GM18907 (cell line): Measurements from ENCODE around the gene DUOX1.

Experiments
- ATAC-seq: cut with Tn5 transposase; IDR thresholded peaks from one replicate; pipeline ENCODE4 v1.9.1; 2021; ENCODE audit warnings: mild to moderate bottlenecking, moderate library complexity; ENCODE audit not compliant: unreplicated experiment

Gene DUOX1

DNA sequence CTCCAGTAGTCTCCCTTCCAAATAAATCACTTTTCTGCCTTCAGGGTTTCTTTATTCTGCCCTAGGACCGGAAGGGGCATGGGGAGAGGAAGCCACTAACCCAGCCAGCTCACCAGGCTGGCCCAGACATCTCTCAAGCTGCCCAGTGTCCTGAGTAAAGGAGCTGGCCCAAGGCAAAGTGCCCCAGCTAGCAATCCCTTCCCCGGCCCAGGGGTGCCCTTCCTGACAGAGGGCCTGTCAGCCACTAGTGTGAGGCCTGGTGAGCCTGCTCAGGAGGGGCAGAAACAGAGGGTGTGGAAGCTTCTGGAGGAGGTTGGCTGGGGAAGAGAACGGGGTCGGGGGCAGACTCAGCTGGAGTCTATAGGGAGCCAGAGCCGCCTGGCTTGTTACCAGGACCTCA is 35.7 kb downstream of the DUOX1 start:
- ATAC-seq, result no peak

DNA sequence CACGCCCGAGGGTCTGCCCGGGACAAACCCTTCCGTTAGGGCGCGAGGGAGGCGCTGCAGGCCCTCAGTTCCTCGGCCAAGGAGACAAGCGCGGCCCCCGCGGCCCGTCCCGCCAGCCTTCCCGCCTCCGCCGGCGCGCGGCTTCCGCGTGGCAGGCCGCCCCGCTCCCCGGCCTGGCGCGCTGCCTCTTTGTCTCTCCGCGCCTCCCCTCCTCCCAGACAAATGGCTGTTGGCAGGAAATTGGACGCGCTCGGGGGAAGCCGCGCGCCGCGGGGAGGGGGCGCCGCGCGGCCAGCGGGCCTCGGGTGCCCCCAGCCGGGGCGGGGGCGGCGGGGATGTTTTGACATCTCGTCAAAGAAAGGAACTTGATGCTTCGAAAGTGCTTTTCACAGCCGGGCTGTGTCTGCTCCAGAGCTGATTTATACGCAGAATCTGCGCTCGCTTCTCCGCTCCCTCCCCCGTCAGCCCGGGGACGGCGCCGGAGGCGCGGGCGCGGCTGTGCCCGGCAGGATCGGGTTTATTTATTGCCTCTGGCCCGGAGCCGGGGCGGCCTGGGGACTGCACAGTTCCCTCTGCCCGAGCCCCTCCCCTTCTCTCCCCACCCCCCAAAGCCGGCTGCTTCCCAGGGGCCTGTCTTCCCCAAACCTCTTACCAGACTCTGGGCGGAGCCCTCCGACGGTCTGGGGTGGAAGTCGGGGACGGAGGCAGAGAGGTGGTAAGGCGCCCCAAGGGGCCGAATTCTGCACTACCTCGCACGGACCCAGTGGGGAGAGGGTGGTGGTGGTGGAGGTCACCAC is 37.2 kb downstream of the DUOX1 start:
- peak; percentile 93 for ATAC-seq

DNA sequence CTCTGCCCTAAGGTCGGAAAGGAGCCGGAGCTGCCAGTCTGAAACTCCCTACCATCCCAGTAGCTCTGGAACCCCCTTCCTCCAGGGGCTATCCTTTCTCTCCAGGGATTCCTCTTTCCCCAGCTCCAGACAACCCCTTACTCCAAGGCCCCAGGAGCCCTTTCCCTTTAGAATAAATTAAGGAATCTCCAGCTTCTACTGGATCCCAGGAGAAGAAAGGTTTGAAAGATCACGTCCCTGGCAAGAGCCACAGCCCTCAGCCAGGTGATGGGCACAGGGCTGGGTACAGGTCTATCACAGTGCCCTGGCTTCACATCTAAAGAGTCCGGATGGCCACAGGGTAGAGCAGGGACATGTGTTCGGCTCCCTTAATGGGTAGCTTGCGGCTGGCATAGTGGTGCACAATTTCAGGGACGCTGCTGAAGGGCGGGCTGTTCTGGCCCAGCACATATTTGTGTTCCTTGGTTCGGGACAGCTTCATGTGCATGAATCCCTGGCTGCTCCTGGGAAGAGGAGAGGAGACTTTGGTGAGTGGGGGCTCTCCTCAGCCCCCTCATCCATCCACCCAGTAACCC is 37.9 kb downstream of the DUOX1 start:
- ATAC-seq, result no peak

DNA sequence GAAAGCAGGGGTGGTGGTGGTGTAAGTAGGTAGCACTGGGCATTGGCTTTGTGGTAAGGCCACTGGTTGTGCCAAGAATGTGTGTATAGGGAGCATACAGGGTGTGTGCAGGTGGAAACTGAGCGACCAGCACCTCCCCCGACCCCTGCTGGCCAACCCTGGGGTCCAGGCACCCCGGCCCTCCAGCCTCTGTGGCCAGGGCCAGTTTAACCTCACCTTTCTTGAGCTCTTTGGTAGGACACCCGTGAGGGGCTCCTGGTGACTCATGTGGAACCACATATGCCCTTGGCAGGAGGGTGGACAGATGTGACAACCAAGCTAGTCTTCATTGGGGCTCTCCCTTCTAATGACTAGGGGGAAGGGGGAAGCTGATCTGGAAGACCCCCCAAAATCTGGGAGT is 38.5 kb downstream of the DUOX1 start:
- ATAC-seq, result no peak

DNA sequence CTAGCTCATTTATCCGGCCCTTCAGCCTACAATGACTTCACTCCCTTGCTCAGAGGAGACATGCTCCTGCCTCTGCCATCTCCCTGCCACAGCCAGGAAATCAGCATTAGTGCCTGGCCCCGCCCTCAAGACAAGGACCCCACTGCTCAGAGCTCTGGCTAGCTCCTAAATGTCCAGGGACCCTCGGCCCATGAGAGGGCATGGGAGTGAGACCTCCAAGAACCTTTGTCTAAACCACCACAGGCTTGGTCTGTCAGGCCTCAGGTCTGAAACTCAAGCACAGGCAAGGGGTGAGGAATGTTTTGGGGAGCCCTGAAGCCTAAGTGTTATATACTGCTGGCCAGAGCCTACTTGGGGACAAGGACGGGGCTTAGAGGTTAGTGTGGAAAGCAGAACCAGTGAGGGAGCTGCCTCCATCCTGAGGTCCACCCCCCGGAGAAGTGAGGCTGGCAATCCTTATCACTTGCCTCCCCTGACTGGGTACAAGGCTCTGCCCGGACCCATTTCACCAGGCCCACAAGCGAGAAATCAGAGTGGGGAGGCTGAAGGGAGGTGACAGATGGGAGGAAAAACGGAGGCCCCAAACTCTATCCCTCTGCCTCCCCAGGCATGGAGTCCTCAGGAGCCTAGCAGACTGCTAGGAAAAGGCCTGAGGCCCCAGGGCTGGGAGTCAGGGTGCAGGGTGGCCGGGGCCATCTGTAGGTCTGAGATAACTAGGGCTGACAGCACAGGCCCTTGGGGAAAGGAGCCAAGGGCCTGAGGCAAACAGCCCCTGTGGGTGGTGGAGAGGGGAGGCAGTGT is 39.2 kb downstream of the DUOX1 start:
- no peak for ATAC-seq

DNA sequence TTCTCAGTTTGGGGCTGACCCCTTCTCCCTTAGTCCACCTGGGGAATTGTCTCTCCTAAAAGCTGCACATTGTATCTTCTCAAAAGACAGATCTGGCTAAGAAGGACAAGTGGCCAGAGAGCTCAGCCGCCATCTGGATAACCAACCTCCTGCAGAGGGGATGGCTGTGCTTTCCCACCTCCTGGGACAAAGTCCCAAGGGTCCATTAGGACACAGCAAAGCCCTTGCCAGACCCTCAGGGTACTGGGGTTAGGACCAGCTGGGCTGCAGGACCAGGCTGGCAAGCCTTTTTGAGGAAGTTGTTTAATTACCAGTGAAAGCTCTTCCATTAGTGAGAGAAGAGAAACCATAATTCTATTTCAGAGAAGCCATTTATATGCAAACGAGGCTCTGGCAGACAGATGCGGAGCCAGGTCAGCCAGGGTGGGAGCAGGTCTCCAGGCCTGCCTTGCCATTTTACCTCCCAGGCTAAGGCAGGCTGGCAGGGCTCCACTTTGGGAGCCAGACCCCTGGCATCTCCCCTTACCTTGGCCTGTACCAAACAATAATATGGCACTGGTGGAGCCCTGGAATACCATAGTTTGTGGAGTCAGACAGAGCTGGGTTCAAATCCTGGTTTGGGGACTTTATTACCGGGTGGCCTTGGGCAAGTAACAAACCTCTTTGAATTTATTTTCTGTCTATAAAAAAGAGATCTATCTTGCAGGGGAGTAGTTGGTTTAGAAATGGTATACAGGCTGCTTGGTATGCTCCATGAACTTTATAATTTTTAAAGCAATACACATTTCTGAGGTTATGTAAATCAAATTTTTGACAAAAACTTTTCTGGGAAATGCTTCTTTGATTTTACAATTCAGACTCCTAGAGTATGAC is 40.0 kb downstream of the DUOX1 start:
- no peak for ATAC-seq

DNA sequence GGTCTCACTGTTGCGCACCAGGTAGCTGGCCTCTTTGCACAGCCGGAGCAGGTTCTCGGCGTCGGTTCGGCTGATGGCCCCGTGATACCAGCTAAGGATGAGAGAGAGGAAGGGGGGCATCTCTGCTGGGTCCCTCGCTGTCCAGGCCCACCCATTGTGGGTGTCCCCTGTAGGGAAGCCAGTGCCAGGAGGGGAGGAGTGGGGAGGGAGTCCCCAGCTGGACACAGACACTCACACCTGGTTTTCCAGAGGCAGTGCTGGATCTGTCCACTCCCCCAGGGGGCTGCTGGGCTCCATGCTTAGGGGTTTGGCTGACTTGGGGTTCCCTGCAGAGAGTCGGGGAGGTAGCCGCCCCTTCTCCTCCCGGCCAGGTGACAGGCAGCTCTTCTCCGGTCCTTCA is 42.1 kb downstream of the DUOX1 start:
- no peak for ATAC-seq

DNA sequence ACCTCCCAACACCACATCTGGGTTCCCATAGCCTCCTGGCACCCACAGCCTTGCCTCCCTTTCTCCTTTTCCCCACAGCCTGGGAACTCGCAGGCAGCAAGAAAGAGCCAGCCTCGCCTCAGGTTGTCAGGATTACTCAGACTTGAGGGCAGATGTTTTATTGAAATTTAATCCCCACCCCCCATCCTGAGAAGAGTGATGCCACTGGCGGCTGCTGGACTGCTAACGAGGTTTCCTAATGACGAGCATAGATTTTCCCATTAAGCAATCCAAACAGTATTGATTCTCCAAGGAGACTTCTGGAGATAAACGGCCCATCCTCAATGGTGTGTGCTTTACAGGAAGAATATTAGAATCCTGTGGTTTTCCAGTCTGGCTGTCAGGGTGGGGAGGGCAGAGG is 44.3 kb downstream of the DUOX1 start:
- ATAC-seq, result no peak

DNA sequence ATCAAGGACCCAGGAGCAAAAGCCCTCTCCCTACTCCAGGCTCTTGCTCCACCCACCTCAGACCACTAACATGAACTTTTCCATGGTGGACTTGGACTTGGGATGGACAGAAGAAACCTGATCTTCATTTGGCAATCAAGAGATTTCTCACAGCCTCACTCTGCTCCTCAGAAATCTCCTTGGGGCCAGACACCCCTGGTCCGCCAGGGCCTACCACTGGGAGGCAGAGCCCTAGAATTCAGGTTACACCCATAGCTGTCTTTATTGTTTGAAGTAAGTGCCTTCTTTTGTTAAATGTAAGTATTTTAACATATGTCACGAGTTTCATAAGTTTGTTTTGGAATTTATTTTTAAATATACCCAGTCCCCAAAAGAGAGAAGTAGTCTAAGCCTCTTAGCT is 44.8 kb downstream of the DUOX1 start:
- no peak for ATAC-seq

DNA sequence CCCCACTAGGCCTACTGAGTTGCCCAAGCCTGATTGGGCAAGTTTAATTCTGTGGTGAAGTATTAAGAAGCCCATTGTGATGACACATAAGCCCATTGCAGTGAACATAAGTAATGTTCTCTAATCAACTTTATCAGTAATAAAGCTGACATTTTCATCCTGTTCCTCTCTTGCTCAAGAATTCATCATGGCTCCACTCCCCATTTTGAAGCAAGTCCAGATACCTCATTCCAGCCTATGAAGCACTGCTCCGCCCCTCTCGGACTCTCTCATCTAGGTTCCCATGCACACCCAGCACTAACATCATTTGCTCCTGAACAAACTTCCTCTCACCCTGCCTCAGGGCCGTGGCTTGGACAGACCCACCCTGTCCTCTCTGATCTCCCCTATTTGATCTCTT is 47.5 kb downstream of the DUOX1 start:
- no peak for ATAC-seq

DNA sequence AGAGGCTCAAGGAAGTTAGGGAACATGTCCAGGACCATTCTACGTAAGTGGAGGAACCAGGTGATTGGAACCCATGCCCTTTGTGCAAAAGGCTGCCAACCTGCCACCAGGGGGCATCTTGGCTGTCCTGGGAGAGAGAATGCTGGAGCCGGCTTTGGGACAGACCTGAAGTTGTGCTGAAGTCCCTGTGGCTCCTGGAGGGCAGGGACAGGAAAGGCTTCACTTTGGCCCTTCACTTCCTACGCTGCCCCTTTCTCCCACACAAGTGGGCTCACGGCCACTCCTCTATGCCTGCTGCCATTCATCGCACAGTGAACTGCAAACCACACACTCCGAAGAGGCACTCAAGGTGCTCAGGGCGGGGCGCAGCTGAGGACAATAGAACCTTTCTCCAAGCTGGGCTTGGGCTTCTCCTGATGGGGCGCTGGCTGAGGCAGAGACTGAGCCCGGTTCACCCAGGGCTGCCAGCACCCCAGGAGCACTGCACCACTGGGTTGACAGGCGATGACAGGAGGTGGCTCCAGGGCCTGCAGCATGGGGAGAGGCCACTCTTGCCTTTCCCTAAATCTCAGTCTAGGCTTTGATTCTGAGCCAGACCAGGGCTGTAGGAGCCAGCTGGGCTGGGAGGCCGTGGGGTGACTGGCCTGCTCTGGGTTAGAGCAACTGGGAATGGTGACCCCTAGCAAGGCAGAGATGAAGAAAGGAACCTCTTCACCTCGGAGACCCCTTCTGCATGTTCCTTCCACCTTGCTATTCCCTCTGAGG is 49.6 kb downstream of the DUOX1 start:
- ATAC-seq, result no peak

DNA sequence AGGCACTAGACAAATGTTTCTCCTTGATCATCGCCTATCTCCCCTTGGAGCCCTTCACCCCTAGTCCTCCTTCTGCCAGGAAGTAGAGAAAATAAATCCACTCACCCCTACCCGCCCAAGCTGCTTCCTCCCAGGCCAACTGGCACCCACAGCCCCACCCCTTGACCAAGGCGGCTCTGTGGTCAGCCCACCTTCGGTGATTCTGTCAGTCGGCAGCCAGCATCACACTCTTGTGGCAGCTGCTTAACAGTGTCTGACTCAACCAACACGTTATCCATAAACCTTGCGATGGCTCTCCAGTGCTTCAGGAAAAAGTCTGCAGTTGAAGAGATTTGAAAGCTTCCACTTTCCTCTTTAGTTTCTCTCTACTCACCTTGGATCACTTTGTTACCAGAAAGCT is 50.4 kb downstream of the DUOX1 start:
- ATAC-seq, result peak; percentile 59

DNA sequence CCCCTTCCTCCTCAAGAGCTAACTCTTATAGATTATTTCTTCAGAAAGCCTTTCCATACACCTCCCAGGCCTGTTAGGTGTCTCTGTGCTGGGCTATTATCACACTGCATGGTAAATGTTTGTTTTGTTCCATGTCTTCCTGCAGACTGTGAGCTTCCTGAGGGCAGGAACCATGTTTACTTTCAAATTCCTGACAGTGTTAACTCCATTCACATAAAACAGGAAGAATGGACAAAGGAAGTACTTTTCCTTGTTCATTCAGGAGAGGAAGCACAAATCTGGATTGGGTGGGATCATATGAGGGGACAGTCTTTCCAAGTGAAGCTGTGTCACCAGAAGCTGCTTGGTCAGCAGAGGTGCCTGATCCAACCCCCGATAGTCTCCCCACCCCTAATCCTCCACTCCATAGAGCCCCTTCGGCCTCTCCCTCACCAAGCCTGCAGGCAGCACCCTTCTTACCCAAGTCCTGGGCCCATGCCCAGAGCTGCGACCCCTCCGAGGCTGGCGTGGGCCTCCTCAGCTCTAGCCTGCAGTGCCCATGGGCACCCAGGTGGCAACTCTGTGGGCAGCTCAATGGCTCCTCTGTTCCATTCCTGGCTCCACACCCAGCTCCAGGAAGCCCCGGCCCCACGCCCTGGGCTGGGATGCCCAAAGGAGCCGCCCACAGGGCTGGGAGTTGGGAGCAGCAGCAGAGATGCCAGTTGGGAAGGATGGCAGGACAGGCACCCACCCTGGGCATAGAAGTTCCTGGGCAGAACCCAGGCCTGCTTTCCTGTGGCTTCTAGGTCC is 51.0 kb downstream of the DUOX1 start:
- ATAC-seq, result no peak

DNA sequence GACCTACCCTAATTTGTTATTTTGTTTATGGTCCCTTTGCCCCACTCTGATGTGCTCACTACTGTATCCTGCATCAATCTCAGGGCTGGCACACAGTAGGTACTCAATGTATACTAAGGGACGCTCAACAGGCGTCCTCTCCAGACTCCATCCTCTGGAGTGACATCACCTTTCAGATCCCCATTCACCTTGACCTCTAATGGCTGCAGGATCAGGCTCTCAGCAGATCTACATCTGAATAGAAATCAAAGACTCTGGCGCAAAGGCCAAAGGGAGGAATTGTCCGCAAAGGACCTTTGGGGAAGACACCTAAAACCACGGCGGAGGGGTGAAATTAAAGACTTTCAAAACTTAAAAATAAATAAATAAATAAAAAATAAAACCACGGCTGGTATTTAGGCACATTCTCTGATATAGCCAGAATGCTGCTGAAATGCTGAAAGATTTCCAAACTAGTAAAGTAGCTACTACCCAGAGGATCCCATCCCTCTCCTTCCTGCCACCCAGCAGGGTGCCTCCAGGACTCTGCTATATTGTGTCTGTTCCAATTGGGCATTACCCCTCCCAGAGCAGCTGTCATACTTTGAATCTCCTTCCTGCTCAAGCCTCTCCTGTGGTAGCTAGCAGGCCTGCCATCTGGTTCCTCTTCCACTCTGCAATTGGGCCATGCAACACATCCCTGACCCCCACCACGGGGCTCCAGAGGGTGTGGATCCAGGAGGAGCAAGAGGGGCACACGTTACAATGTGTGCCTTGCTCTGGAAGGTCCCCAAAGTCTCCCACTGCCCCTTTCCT is 51.9 kb downstream of the DUOX1 start:
- ATAC-seq, result no peak

DNA sequence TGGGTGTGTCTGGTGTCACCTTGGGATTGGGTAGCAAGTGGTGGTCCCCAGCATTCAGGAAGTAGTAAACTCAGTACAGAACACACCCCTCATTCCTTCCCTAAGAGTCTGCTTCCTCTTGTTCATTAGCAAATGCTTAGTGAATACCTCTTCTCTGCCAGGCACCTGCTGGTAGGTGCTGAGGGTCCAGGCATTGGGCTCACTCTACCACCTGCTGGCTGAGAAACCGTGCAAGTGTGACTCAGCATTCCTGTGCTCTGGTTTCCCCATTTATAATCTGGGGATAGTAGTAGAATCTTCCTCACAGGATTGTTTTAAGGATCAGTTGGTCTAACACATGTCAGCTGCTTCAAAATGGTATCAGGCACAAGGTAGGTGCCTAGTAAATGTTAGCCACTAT is 53.2 kb downstream of the DUOX1 start:
- no peak for ATAC-seq

DNA sequence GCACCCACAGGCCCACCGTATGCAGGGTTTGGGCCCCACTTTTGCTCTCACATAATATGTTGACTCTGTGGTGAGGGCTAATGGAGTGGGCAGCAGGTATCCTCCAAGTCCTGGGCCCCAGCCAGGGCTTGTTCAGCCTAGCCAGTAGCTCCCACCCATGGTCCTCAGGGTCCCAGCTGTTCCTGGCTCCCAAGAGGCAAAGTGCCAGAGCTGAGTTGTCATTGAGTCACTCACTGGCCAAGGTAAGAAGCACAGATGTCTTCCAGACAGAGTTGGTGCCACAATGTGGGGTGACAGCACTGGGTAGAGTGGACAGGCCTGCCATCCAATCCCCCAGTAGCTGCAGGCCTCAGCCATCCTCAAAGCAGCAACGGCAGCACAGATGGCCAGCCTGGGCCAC is 53.7 kb downstream of the DUOX1 start:
- no peak for ATAC-seq

DNA sequence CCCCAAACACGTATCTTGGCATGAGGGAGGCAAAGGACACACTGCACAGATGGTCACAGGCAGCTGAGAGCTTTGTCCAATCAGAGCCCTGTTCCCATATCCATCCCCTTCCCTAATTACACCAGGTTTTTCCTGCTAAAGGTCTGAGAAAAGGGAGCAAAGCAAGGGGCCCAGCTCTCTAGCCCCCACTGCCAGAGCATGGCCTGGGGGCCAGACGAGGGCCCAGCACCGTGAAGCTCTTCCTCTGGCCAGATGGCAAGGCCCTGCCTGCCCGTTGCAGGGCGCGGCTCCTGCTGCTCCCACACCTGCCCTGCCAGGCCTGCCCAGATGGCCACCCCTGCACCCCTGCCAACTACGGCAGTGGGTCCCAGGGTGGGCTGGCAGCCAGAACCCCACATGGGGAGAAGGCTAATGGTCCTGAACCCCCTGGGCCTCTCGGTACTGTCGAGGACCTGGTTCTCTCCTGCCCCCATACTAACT is 54.8 kb downstream of the DUOX1 start:
- no peak for ATAC-seq

DNA sequence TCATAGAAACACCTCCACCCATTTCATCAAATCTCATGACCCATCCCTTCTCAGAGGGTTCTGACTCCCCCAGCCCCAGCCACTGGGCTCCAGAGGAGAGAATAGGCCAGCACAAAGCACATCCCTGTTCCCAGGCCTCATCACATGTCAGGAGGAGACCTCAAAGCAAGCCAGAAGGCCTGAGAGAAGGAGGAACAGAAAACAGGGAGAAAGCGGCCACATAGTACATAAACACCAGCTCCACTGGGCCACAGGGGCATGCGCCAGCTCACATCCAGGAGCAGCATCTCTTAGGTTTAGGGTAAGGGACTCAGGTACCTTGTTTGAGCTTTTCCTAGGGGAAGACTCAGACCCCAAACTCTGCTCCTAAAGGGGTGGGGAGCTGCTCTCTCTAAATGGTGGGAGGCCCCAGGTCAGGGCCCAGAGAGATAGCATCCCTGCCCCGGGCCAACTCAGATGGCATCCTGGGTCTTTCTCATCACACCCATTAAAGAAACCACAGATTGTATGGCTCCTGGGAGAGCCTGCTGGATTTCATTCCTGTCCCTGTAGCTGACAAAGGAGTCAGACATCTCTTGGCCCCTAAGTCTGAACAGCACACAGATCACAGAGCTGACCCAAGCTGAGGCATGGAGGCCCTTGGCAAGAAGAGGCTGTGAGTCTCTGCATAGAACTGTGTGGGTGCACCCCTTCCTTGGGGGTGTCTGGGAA is 55.4 kb downstream of the DUOX1 start:
- ATAC-seq, result no peak
